HCT116 (cell line): Measurements from ENCODE around the gene SPINT4.

Experiments
- ELF1 ChIP-seq: IDR thresholded peaks from 2 replicates; pipeline ENCODE4 v1.6.1; 2012; ENCODE audit warnings: low read depth, borderline replicate concordance
- EZH2 ChIP-seq: fragments of 200-600 bp; sonication (generic); IDR thresholded peaks from 2 replicates; pipeline ENCODE4 v1.6.1; 2017; ENCODE audit warnings: antibody characterized with exemption, mixed run types
- EZH2phosphoT487 ChIP-seq: fragments of 200-600 bp; IDR thresholded peaks from 2 replicates; pipeline ENCODE4 v1.6.1; 2018; ENCODE audit warnings: antibody characterized with exemption, borderline replicate concordance
- JUND ChIP-seq: IDR thresholded peaks from 2 replicates; pipeline ENCODE4 v1.6.1; 2012
- POLR2A ChIP-seq: IDR thresholded peaks from 2 replicates; pipeline ENCODE4 v1.7.0; 2011; ENCODE audit warnings: borderline replicate concordance; ENCODE audit not compliant: insufficient read depth, insufficient read length; ENCODE audit errors: extremely low read depth
- POLR2AphosphoS5 ChIP-seq: IDR thresholded peaks from 2 replicates; pipeline ENCODE4 v1.6.1; 2011; ENCODE audit warnings: mild to moderate bottlenecking, low read depth, low read length, moderate library complexity
- RAD21 ChIP-seq: IDR thresholded peaks from 2 replicates; pipeline ENCODE4 v1.6.1; 2012; ENCODE audit warnings: low read depth, mild to moderate bottlenecking
- SIN3A ChIP-seq: IDR thresholded peaks from 2 replicates; pipeline ENCODE4 v1.6.1; 2012; ENCODE audit warnings: low read depth
- TCF7L2 ChIP-seq: IDR thresholded peaks from 2 replicates; pipeline ENCODE4 v1.7.0; 2011; ENCODE audit warnings: borderline replicate concordance, inconsistent platforms; ENCODE audit not compliant: insufficient read depth, insufficient read length; ENCODE audit errors: extremely low read depth
- ZNF274 ChIP-seq: fragments of 200-500 bp; sonication (Bioruptor generic); IDR thresholded peaks from 2 replicates; pipeline ENCODE4 v1.6.1; 2014; ENCODE audit warnings: mild to moderate bottlenecking, low read depth, low read length, inconsistent platforms
- TF ChIP-seq, protein P1 (sequence below): IDR thresholded peaks from 2 replicates; pipeline ENCODE4 v1.6.1; 2011; ENCODE audit warnings: mild to moderate bottlenecking, low read length, moderate library complexity; ENCODE audit not compliant: insufficient replicate concordance; ENCODE audit errors: extremely low read depth
- TF ChIP-seq, protein P2 (sequence below), 3 experiments: fragments of 200-600 bp in 1 of 3; sonication (generic) in 1 of 3; IDR thresholded peaks in 2 of 3; conservative IDR thresholded peaks in 1 of 3; 2 replicates each; pipeline ENCODE4 v1.5.1; 2012 to 2017; ENCODE audit warnings: low read depth in 2 of 3, low read length in 2 of 3, antibody characterized with exemption in 1 of 3, borderline replicate concordance in 1 of 3, control low read depth in 1 of 3, mild to moderate bottlenecking in 1 of 3, mixed read lengths in 1 of 3, mixed run types in 1 of 3, moderate library complexity in 1 of 3; ENCODE audit not compliant: insufficient read depth in 1 of 3
- TF ChIP-seq, protein P3 (sequence below): IDR thresholded peaks from 2 replicates; pipeline ENCODE4 v1.6.1; 2012
- TF ChIP-seq, protein P4 (sequence below): IDR thresholded peaks from 2 replicates; pipeline ENCODE4 v1.6.1; 2012; ENCODE audit warnings: low read depth

DNA sequence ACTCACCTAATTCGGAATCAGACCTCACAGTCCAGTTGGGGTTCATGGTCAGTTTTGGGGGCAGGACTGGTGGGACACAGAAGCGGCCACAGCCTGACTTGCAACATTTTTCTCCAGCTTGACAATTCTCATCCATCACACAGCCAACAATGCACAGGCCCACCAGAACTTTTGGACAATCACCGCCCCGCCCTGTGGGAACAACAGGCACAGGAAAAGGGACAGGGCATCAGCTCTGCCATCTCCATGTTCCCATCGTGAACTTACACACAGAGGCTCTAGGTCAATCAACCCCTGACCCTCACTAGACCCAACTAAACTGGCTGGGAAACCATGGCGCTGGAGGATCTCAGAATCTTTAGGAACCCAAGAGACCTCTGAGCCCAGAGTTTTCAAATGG lies 53.3 kb downstream of the SPINT4 start:
- TF ChIP-seq, protein P1, sequence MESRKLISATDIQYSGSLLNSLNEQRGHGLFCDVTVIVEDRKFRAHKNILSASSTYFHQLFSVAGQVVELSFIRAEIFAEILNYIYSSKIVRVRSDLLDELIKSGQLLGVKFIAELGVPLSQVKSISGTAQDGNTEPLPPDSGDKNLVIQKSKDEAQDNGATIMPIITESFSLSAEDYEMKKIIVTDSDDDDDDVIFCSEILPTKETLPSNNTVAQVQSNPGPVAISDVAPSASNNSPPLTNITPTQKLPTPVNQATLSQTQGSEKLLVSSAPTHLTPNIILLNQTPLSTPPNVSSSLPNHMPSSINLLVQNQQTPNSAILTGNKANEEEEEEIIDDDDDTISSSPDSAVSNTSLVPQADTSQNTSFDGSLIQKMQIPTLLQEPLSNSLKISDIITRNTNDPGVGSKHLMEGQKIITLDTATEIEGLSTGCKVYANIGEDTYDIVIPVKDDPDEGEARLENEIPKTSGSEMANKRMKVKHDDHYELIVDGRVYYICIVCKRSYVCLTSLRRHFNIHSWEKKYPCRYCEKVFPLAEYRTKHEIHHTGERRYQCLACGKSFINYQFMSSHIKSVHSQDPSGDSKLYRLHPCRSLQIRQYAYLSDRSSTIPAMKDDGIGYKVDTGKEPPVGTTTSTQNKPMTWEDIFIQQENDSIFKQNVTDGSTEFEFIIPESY = no peak
- TF ChIP-seq POLR2AphosphoS5 = no peak
- no peak for TF ChIP-seq POLR2A
- TF ChIP-seq, protein P2, sequence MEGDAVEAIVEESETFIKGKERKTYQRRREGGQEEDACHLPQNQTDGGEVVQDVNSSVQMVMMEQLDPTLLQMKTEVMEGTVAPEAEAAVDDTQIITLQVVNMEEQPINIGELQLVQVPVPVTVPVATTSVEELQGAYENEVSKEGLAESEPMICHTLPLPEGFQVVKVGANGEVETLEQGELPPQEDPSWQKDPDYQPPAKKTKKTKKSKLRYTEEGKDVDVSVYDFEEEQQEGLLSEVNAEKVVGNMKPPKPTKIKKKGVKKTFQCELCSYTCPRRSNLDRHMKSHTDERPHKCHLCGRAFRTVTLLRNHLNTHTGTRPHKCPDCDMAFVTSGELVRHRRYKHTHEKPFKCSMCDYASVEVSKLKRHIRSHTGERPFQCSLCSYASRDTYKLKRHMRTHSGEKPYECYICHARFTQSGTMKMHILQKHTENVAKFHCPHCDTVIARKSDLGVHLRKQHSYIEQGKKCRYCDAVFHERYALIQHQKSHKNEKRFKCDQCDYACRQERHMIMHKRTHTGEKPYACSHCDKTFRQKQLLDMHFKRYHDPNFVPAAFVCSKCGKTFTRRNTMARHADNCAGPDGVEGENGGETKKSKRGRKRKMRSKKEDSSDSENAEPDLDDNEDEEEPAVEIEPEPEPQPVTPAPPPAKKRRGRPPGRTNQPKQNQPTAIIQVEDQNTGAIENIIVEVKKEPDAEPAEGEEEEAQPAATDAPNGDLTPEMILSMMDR (IDR thresholded peaks at IDR 0.05 in 2 of 3, conservative IDR thresholded peaks at IDR 0.05 in 1 of 3; ENCODE audit: borderline replicate concordance in 1 of 3, insufficient read depth in 1 of 3, low read depth in 2 of 3, low read length in 2 of 3) = no peak
- TF ChIP-seq EZH2 = no peak
- TF ChIP-seq JUND = no peak
- no peak for TF ChIP-seq SIN3A
- no peak for TF ChIP-seq ELF1
- TF ChIP-seq, protein P3, sequence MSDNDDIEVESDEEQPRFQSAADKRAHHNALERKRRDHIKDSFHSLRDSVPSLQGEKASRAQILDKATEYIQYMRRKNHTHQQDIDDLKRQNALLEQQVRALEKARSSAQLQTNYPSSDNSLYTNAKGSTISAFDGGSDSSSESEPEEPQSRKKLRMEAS = no peak
- TF ChIP-seq EZH2phosphoT487 = no peak
- TF ChIP-seq RAD21 = no peak
- TF ChIP-seq, protein P4, sequence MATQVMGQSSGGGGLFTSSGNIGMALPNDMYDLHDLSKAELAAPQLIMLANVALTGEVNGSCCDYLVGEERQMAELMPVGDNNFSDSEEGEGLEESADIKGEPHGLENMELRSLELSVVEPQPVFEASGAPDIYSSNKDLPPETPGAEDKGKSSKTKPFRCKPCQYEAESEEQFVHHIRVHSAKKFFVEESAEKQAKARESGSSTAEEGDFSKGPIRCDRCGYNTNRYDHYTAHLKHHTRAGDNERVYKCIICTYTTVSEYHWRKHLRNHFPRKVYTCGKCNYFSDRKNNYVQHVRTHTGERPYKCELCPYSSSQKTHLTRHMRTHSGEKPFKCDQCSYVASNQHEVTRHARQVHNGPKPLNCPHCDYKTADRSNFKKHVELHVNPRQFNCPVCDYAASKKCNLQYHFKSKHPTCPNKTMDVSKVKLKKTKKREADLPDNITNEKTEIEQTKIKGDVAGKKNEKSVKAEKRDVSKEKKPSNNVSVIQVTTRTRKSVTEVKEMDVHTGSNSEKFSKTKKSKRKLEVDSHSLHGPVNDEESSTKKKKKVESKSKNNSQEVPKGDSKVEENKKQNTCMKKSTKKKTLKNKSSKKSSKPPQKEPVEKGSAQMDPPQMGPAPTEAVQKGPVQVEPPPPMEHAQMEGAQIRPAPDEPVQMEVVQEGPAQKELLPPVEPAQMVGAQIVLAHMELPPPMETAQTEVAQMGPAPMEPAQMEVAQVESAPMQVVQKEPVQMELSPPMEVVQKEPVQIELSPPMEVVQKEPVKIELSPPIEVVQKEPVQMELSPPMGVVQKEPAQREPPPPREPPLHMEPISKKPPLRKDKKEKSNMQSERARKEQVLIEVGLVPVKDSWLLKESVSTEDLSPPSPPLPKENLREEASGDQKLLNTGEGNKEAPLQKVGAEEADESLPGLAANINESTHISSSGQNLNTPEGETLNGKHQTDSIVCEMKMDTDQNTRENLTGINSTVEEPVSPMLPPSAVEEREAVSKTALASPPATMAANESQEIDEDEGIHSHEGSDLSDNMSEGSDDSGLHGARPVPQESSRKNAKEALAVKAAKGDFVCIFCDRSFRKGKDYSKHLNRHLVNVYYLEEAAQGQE = no peak
- TF ChIP-seq ZNF274 = no peak
- TF ChIP-seq TCF7L2 = no peak
